ENCODE results near the gene RPL13. TPM values are rescaled to one million over a fixed set of nuclear protein-coding genes. Genes with fewer than 3 reads are reported as not detected.
"Not testable (repeated sequence)": the region's sequence is repeated elsewhere in the genome, so short reads cannot be mapped to it uniquely, and the experiment has no call there.

RPL13 gene
- total RNA-seq, 4 donors from 2014 or later = 5,127 to 8,436 (median 6,104) TPM

DNA sequence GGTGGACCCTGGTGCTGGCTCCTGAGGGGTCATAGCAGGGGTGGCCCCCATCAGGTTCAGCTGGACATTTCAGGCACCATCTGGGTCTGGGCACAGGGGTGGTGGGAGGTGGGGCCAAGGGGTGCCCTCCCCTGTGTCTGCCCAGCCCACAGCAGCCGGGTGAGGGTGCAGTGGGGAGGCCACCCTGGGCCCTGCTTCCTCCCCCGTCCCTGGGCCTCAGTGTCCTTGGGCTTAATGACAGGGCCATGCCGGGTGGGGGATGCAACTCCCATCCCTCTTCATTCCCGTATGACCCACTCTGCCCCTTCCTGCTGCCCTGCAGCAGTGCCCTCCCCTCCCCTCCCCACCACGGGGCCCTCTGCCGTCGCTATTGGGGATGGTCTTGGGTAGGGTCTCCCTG lies 25.7 kb downstream of the RPL13 start:
- intact Hi-C loops (cut with DNase I) = no loop called here
- TF ChIP-seq POLR2A (IDR thresholded peaks at IDR 0.05) = no peak
- TF ChIP-seq, protein P1, sequence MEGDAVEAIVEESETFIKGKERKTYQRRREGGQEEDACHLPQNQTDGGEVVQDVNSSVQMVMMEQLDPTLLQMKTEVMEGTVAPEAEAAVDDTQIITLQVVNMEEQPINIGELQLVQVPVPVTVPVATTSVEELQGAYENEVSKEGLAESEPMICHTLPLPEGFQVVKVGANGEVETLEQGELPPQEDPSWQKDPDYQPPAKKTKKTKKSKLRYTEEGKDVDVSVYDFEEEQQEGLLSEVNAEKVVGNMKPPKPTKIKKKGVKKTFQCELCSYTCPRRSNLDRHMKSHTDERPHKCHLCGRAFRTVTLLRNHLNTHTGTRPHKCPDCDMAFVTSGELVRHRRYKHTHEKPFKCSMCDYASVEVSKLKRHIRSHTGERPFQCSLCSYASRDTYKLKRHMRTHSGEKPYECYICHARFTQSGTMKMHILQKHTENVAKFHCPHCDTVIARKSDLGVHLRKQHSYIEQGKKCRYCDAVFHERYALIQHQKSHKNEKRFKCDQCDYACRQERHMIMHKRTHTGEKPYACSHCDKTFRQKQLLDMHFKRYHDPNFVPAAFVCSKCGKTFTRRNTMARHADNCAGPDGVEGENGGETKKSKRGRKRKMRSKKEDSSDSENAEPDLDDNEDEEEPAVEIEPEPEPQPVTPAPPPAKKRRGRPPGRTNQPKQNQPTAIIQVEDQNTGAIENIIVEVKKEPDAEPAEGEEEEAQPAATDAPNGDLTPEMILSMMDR (IDR thresholded peaks at IDR 0.05) = no peak

DNA sequence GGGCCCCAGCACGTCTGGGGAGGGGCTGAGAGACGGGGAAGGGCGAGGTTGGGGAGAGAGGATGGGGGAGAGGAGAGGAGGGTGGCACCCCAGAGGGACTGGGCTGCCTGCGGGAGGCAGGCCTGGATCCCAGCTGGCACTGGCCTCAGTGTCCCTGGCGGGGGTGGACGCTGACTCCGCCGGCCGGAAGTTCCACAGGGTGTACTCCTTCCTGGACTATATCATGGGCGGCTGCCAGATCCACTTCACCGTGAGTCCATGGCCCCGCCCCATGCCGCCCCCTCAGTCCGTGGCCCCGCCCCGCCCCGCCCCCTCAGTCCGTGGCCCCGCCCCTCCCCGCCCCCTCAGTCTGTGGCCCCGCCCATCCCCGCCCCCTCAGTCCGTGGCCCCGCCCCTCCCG lies 26.4 kb downstream of the RPL13 start:
- Histone ChIP-seq H3K4me3 (replicated peaks in 1 of 3) (no peak overlapping the region), H3K27ac (no peak overlapping the region), H3K27me3 (no peaks in the 10 kb centered on the region), H3K4me1 (peaks cover 0 to 14% of the 10 kb centered on the region in 2 donors), H3K9me3 (no peaks in the 10 kb centered on the region), H3K36me3 (no peaks in the 10 kb centered on the region)
- TF ChIP-seq POLR2A (IDR thresholded peaks at IDR 0.05) = no peak
- TF ChIP-seq, protein P1 (IDR thresholded peaks at IDR 0.05) = no peak
- DNase-seq = peak in 1 of 2 donors; percentile 9
- WGBS, 2 donors = 71 to 83% methylated on average over 7 to 21 of the region's 25 CpGs
- intact Hi-C loops (cut with DNase I) = no loop called here

More for the DNA sequence above, 25.7 kb downstream of the RPL13 start:
- no peak overlapping the region for H3K27ac ChIP-seq
- no peaks in the 10 kb centered on the region for H3K9me3 ChIP-seq
- peaks cover 0 to 17% of the 10 kb centered on the region in 2 donors for H3K4me1 ChIP-seq
- H3K27me3 ChIP-seq = no peaks in the 10 kb centered on the region
- WGBS, 2 donors = 85% methylated on average over 3 to 6 of the region's 7 CpGs
- H3K36me3 ChIP-seq = no peaks in the 10 kb centered on the region
- no peak overlapping the region for H3K4me3 ChIP-seq (replicated peaks in 1 of 3)
- no peak for DNase-seq

DNA sequence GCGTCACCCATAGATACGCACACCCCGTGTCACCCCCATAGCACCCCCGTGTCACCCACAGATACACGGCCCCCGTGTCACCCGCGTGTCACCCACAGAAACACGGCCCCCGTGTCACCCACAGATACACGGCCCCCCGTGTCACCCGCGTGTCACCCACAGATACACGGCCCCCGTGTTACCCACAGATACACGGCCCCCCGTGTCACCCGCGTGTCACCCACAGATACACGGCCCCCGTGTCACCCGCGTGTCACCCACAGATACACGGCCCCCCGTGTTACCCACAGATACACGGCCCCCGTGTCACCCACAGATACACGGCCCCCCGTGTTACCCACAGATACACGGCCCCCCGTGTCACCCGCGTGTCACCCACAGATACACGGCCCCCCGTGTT lies 27.2 kb downstream of the RPL13 start:
- DNase-seq; intact Hi-C loops (cut with DNase I); H3K4me3 ChIP-seq (replicated peaks in 1 of 3); H3K36me3 ChIP-seq; H3K4me1 ChIP-seq; H3K27me3 ChIP-seq; H3K9me3 ChIP-seq; H3K27ac ChIP-seq: not testable (repeated sequence)
- 92 to 100% methylated on average over 7 to 9 of the region's 36 CpGs for WGBS, 2 donors

DNA sequence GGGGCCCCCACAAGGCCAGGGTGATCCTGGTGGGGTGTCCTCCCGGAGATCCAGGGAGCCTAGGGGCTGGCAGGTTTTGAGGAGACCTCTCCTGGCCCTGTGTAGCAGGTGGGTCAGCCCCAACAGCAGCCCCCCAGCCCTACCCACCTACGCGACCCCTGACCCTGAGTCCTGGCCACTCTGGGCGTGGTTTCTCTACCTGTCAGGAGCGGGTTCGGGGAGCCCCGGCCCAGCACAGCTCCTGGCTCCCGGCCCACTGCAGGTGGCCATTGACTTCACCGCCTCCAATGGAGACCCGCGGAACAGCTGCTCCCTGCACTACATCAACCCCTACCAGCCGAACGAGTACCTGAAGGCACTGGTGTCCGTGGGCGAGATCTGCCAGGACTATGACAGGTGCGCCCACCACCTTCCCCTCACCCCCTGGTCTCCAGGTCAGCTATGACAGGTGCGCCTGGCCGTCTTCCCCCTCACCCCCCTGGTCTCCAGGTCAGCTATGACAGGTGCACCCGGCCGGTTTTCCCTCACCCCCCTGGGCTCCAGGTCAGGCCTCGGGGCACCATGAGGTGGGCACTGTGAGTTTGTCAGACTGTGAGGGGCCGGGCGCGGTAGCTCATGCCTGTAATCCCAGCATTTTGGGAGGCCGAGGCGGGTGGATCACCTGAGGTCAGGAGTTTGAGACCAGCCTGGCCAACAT lies 28.1 kb downstream of the RPL13 start:
- Histone ChIP-seq H3K9me3 (no peaks in the 10 kb centered on the region), H3K4me1 (no peaks in the 10 kb centered on the region), H3K27ac (no peak overlapping the region), H3K4me3 (replicated peaks in 1 of 3) (no peak overlapping the region), H3K27me3 (no peaks in the 10 kb centered on the region), H3K36me3 (no peaks in the 10 kb centered on the region)
- WGBS, 2 donors = 95 to 100% methylated on average over 2 to 19 of the region's 26 CpGs
- DNase-seq = no peak
- TF ChIP-seq, protein P1 (IDR thresholded peaks at IDR 0.05) = no peak
- no peak for TF ChIP-seq POLR2A (IDR thresholded peaks at IDR 0.05)
- intact Hi-C loops (cut with DNase I) = no loop called here

DNA sequence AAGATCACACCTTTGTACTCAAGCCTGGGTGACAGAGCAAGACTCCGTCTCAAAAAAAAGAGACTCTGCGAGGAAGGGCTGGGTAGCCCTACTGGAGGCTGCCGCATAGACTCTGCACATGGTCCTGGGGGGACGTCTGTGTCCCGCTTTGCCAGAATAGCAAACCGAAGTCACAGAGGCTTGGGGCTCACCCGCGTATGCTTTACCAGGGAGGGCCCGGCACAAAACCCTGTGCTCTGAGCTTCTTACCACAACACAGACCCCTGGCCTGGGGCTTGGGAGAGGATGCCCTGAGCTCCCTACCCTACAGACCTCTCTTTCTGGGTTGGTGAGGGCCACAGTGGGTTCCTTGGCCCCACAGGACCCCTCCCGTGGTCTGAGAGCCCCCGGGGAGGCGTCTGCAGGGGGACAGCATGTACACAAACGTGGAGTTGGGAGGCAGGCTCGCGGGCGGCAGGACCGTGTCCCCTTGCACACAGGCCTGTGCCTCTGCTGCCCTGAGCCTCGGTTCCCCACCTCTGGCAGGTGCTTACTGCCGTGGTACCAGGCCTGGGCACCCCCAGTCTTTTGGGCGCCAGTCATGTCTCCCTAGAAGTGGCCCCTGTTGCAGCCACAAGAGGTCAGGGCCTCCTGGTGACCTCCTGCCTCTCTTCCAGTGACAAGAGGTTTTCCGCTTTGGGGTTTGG lies 28.9 kb downstream of the RPL13 start:
- 80 to 90% methylated on average over 10 to 15 of the region's 21 CpGs for WGBS, 2 donors
- DNase-seq = no peak

More for the DNA sequence above, 28.9 kb downstream of the RPL13 start:
- no peak for TF ChIP-seq POLR2A (IDR thresholded peaks at IDR 0.05)
- TF ChIP-seq, protein P1 (IDR thresholded peaks at IDR 0.05) = no peak
- Histone ChIP-seq H3K27me3 (no peaks in the 10 kb centered on the region), H3K4me1 (no peaks in the 10 kb centered on the region), H3K27ac (no peak overlapping the region), H3K36me3 (no peaks in the 10 kb centered on the region), H3K4me3 (replicated peaks in 1 of 3) (no peak overlapping the region), H3K9me3 (no peaks in the 10 kb centered on the region)
- intact Hi-C loops (cut with DNase I) = no loop called here

All from thyroid gland (tissue), 4 donors.